Neuronal stem cell (in vitro differentiated cells): ENCODE results near the gene MEGF10.

Source experiments
- DNase-seq: peaks from one replicate; pipeline ENCODE4 v3.0.0-alpha.2; 2013; ENCODE audit warnings: low spot score
- H2AFZ ChIP-seq: one replicate; pipeline ENCODE4 v1.6.1; 2013; ENCODE audit warnings: mild to moderate bottlenecking, low read length, inconsistent platforms
- H2AK5ac ChIP-seq: 2 replicates; pipeline ENCODE4 v1.6.1; 2013; ENCODE audit warnings: low read depth, mild to moderate bottlenecking, inconsistent platforms, low read length, moderate library complexity, mixed read lengths
- H2BK120ac ChIP-seq: 2 replicates; pipeline ENCODE4 v1.6.1; 2013; ENCODE audit warnings: low read depth, mild to moderate bottlenecking, inconsistent platforms, low read length, moderate library complexity, mixed read lengths
- H2BK12ac ChIP-seq: one replicate; pipeline ENCODE4 v1.6.1; 2013; ENCODE audit warnings: low read length, inconsistent platforms
- H2BK15ac ChIP-seq: 2 replicates; pipeline ENCODE4 v1.6.1; 2013; ENCODE audit warnings: mild to moderate bottlenecking, low read length, inconsistent platforms, mixed read lengths
- H2BK5ac ChIP-seq: one replicate; pipeline ENCODE4 v1.6.1; 2013; ENCODE audit warnings: inconsistent platforms, mild to moderate bottlenecking, low read length, moderate library complexity
- H3K14ac ChIP-seq: one replicate; pipeline ENCODE4 v1.6.1; 2013; ENCODE audit warnings: low read length, inconsistent platforms
- H3K18ac ChIP-seq: 2 replicates; pipeline ENCODE4 v1.6.1; 2013; ENCODE audit warnings: low read length, inconsistent platforms
- H3K23ac ChIP-seq: 2 replicates; pipeline ENCODE4 v1.6.1; 2013; ENCODE audit warnings: low read depth, mild to moderate bottlenecking, mixed read lengths, low read length, inconsistent platforms; ENCODE audit not compliant: poor library complexity
- H3K27ac ChIP-seq: replicated peaks from 3 replicates; pipeline ENCODE4 v1.5.1; 2013; ENCODE audit warnings: low read length, inconsistent platforms
- H3K27me3 ChIP-seq, 3 experiments: 2 replicates each; pipeline ENCODE4 v1.6.1; 2013; ENCODE audit warnings: low read length in 3 of 3, mild to moderate bottlenecking in 2 of 3, inconsistent platforms in 1 of 3, low read depth in 1 of 3, mixed read lengths in 1 of 3, moderate library complexity in 1 of 3; ENCODE audit not compliant: control insufficient read depth in 3 of 3, insufficient read depth in 3 of 3
- H3K36me3 ChIP-seq, 2 donors: replicated peaks in 1 of 2; 2 replicates each; pipeline ENCODE4 v1.6.1; 2013; ENCODE audit warnings: low read length in 2 of 2; ENCODE audit not compliant: control insufficient read depth in 2 of 2, insufficient read depth in 2 of 2
- H3K4ac ChIP-seq: 2 replicates; pipeline ENCODE4 v1.6.1; 2013; ENCODE audit warnings: inconsistent platforms, mild to moderate bottlenecking, low read length, moderate library complexity
- H3K4me1 ChIP-seq, 2 donors: 1 replicate in 1 of 2; 2 replicates in 1 of 2; pipeline ENCODE4 v1.6.1; 2013; ENCODE audit warnings: low read length in 2 of 2, low read depth in 1 of 2; ENCODE audit not compliant: control insufficient read depth in 2 of 2, insufficient read depth in 1 of 2
- H3K4me2 ChIP-seq: one replicate; pipeline ENCODE4 v1.6.1; 2013; ENCODE audit warnings: mild to moderate bottlenecking, low read length, inconsistent platforms; ENCODE audit not compliant: insufficient read depth, poor library complexity, severe bottlenecking
- H3K4me3 ChIP-seq, 2 donors: 2 replicates each; pipeline ENCODE4 v1.5.1; 2013; ENCODE audit warnings: low read length in 2 of 2, mild to moderate bottlenecking in 2 of 2, inconsistent platforms in 1 of 2, moderate library complexity in 1 of 2
- H3K79me1 ChIP-seq: one replicate; pipeline ENCODE4 v1.6.1; 2013; ENCODE audit warnings: low read depth, mild to moderate bottlenecking, inconsistent platforms, low read length, moderate library complexity
- H3K9ac ChIP-seq: one replicate; pipeline ENCODE4 v1.6.1; 2013; ENCODE audit warnings: mild to moderate bottlenecking, low read depth, low read length, inconsistent platforms; ENCODE audit not compliant: poor library complexity
- H3K9me3 ChIP-seq, 2 donors: replicated peaks in 1 of 2; 2 replicates each; pipeline versions ENCODE3 to v1.6.1; 2013; ENCODE audit warnings: low read length in 2 of 2, mild to moderate bottlenecking in 2 of 2, inconsistent platforms in 1 of 2, low read depth in 1 of 2, mixed read lengths in 1 of 2, moderate library complexity in 1 of 2; ENCODE audit not compliant: control insufficient read depth in 2 of 2, insufficient read depth in 1 of 2
- H4K8ac ChIP-seq: one replicate; pipeline ENCODE4 v1.6.1; 2013; ENCODE audit warnings: low read depth, mild to moderate bottlenecking, inconsistent platforms, low read length, moderate library complexity
- H4K91ac ChIP-seq: one replicate; pipeline ENCODE4 v1.6.1; 2013; ENCODE audit warnings: low read length, low read depth, mild to moderate bottlenecking, inconsistent platforms; ENCODE audit not compliant: poor library complexity
- WGBS, 2 donors: extraction: QIAGEN DNeasy Blood & Tissue Kit; methylation state at CpG; one replicate each; pipeline ENCODE4 v1.1.7; 2013; ENCODE audit warnings: missing lambda C conversion rate in 2 of 2, mixed read lengths in 1 of 2; ENCODE audit not compliant: insufficient read length in 2 of 2, insufficient replicate concordance in 1 of 2; ENCODE audit errors: extremely low coverage in 2 of 2; 5-methylcytosine and 5-hydroxymethylcytosine counted together

The MEGF10 gene

GRCh38 chr5:127409246-127409917 lies 118.8 kb downstream of the MEGF10 start:
- Histone ChIP-seq H2AK5ac (no peak overlapping the region), H3K18ac (no peak overlapping the region), H3K27ac (no peak overlapping the region), H4K8ac (no peak overlapping the region), H4K91ac (no peak overlapping the region), H3K23ac (no peak overlapping the region), H2BK12ac (no peak overlapping the region), H2BK120ac (no peak overlapping the region), H2AFZ (no peak overlapping the region), H3K9me3 (no peaks in the 10 kb centered on the region), H3K4me3 (no peak overlapping the region), H3K36me3 (no peaks in the 10 kb centered on the region), H3K4ac (no peak overlapping the region), H3K14ac (no peak overlapping the region), H3K9ac (no peak overlapping the region), H3K4me2 (no peak overlapping the region), H3K4me1 (peaks cover 9% of the 10 kb centered on the region in 2 donors), H3K27me3 (no peaks in the 10 kb centered on the region), H2BK15ac (no peak overlapping the region), H2BK5ac (no peak overlapping the region), H3K79me1 (no peaks in the 10 kb centered on the region)
- no peak for DNase-seq
- WGBS, 2 donors = no CpG with 5 or more reads among the region's 10 CpGs

GRCh38 chr5:127409921-127410675 lies 119.5 kb downstream of the MEGF10 start:
- Histone ChIP-seq H3K9ac (no peak overlapping the region), H3K27ac (no peak overlapping the region), H3K23ac (no peak overlapping the region), H3K4me2 (no peak overlapping the region), H2BK120ac (no peak overlapping the region), H3K4me3 (no peak overlapping the region), H3K4me1 (peaks cover 9% of the 10 kb centered on the region in 2 donors), H3K9me3 (no peaks in the 10 kb centered on the region), H4K91ac (no peak overlapping the region), H3K79me1 (no peaks in the 10 kb centered on the region), H2BK12ac (no peak overlapping the region), H4K8ac (no peak overlapping the region), H2AK5ac (no peak overlapping the region), H2AFZ (no peak overlapping the region), H3K18ac (no peak overlapping the region), H3K36me3 (no peaks in the 10 kb centered on the region), H3K4ac (no peak overlapping the region), H3K27me3 (no peaks in the 10 kb centered on the region), H3K14ac (no peak overlapping the region), H2BK15ac (no peak overlapping the region), H2BK5ac (no peak overlapping the region)
- no CpG with 5 or more reads among the region's 15 CpGs for WGBS, 2 donors
- no peak for DNase-seq

- Histone ChIP-seq H3K18ac (no peak overlapping the region), H3K14ac (no peak overlapping the region), H4K8ac (no peak overlapping the region), H2BK120ac (no peak overlapping the region), H2AFZ (no peak overlapping the region), H4K91ac (no peak overlapping the region), H2BK12ac (no peak overlapping the region), H3K4me2 (no peak overlapping the region), H3K27ac (no peak overlapping the region), H3K23ac (no peak overlapping the region), H3K9ac (no peak overlapping the region), H3K27me3 (no peaks in the 10 kb centered on the region), H3K36me3 (no peaks in the 10 kb centered on the region), H3K4me1 (peaks cover 7 to 9% of the 10 kb centered on the region in 2 donors), H2BK15ac (no peak overlapping the region), H2BK5ac (no peak overlapping the region), H3K9me3 (no peaks in the 10 kb centered on the region), H3K79me1 (no peaks in the 10 kb centered on the region), H3K4ac (no peak overlapping the region), H3K4me3 (no peak overlapping the region), H2AK5ac (no peak overlapping the region)
- no CpG with 5 or more reads among the region's 4 CpGs for WGBS, 2 donors
- no peak for DNase-seq
Measured at GRCh38 chr5:127410959-127411358, 120.4 kb downstream of the MEGF10 start.

DNA sequence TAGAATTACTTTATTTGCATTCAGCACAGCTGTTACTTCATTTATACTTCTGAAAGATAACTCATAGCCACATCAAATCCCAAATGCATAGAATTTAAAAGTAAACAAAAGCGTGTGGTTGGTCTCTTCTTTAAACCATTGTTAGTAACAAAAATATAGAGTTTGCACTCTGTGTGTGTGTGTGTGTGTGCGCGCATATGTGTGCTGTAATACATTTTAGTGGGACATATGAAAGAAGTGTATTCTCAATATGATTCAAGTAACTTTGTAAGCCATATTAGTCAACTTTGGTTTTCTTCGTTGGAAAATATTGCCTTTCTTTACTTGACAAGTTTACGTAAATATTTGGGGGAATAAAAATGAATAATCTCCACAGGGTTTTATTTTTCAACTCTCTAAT lies 120.8 kb downstream of the MEGF10 start:
- Histone ChIP-seq H3K27me3 (no peaks in the 10 kb centered on the region), H3K4me1 (peaks cover 3 to 6% of the 10 kb centered on the region in 2 donors), H3K4me2 (no peak overlapping the region), H2BK120ac (no peak overlapping the region), H3K4me3 (no peak overlapping the region), H2BK15ac (no peak overlapping the region), H3K14ac (no peak overlapping the region), H3K36me3 (no peaks in the 10 kb centered on the region), H3K23ac (no peak overlapping the region), H2AFZ (no peak overlapping the region), H3K4ac (no peak overlapping the region), H4K8ac (no peak overlapping the region), H3K18ac (no peak overlapping the region), H4K91ac (no peak overlapping the region), H3K9me3 (no peaks in the 10 kb centered on the region), H2BK5ac (no peak overlapping the region), H3K79me1 (no peaks in the 10 kb centered on the region), H3K9ac (no peak overlapping the region), H2BK12ac (no peak overlapping the region), H3K27ac (no peak overlapping the region), H2AK5ac (no peak overlapping the region)
- DNase-seq = no peak
- no CpG with 5 or more reads among the region's 5 CpGs for WGBS, 2 donors
